Psoas muscle (tissue), 8 donors: Measurements from ENCODE around the gene BEST2. TPM values are rescaled to one million over a fixed set of nuclear protein-coding genes. Genes with fewer than 3 reads are reported as not detected.

Experiments
- ATAC-seq, 4 donors: fragments of 200-7000 bp; cut with Tn5 transposase; one replicate each; pipeline ENCODE4 v1.9.1; 2020; ENCODE audit warnings: moderate library complexity in 3 of 4, mild to moderate bottlenecking in 2 of 4
- DNase-seq, 2 donors: peaks; one replicate each; pipeline ENCODE4 v3.0.0-alpha.2; 2020
- H3K27ac ChIP-seq: fragments of 200-600 bp; one replicate; pipeline ENCODE4 v1.8.0; 2022
- H3K27me3 ChIP-seq, 3 donors: fragments of 200-600 bp in 1 of 3; one replicate each; pipeline versions ENCODE4 v1.6.1 to v1.8.0; 2013 to 2022; ENCODE audit warnings: low read length in 2 of 3, mild to moderate bottlenecking in 2 of 3, moderate library complexity in 1 of 3; ENCODE audit not compliant: insufficient read depth in 3 of 3
- H3K36me3 ChIP-seq, 2 donors: fragments of 200-600 bp in 1 of 2; one replicate each; pipeline versions ENCODE4 v1.6.1 to v1.8.0; 2013 to 2022; ENCODE audit warnings: low read depth in 1 of 2, mild to moderate bottlenecking in 1 of 2, moderate library complexity in 1 of 2; ENCODE audit not compliant: insufficient read depth in 1 of 2
- H3K4me1 ChIP-seq: fragments of 200-600 bp; one replicate; pipeline ENCODE4 v1.8.0; 2022
- H3K4me3 ChIP-seq: fragments of 200-600 bp; one replicate; pipeline ENCODE4 v1.8.0; 2022; ENCODE audit warnings: mild to moderate bottlenecking
- H3K9me3 ChIP-seq: fragments of 200-600 bp; one replicate; pipeline ENCODE4 v1.8.0; 2022
- CTCF ChIP-seq: fragments of 200-600 bp; IDR thresholded peaks from one replicate; pipeline ENCODE4 v1.8.0; 2022; ENCODE audit warnings: antibody characterized with exemption
- WGBS, 3 donors: extraction: QIAGEN DNeasy Blood & Tissue Kit; methylation state at CpG; one replicate each; pipeline versions ENCODE4 v1.1.6 to v1.1.7; 2013; 5-methylcytosine and 5-hydroxymethylcytosine counted together
- intact Hi-C, 2 donors: fragments of 100-400 bp; cut with DNase I; formaldehyde crosslinking; loops; one replicate each; pipeline versions ENCODE4 v1.11.0 to v1.14.2; 2022
- polyA plus RNA-seq, 3 donors: library from polyadenylated mRNA; stranded (reverse); fragments of 200-250 nt; gene quantifications; one replicate each; pipeline ENCODE4 v1.2.3, GENCODE V29; 2013
- total RNA-seq, 4 donors: library from RNA; stranded (reverse); fragmentation: NEBNext Ultra II Directional in 2 of 4; extraction: Animal tissue kit (Norgen Biotek cat#: 25700) in 2 of 4; gene quantifications; one replicate each; pipeline versions ENCODE4 v1.2.1 to v1.2.4, GENCODE V29; 2021 to 2023
- donor health status: healthy with polysubstance abuse.
- donor health status: DM: no; HTN: no; CAD: no; lungs with moderate emphysema.
- donor health status: Bipolar disorder and iron deficiency.
- donor health status: healthy.
- donor health status: DM: yes; HTN: yes; CAD: no.
- donor health status: DM: no; HTN: no; CAD: no.
- donor health status: DM: no; HTN: no; CAD: no.
- donor health status: DM: yes; HTN: yes; CAD: no.

BEST2 gene
- total and polyA plus RNA-seq, 7 donors = 0.04 to 0.37 (median 0.08) TPM; not detected in 4

- DNase-seq (peak; percentile 59 to 77), ATAC-seq (no peak)
- Histone ChIP-seq H3K36me3 (no peaks in the 10 kb centered on the region), H3K27me3 (no peaks in the 10 kb centered on the region), H3K9me3 (no peaks in the 10 kb centered on the region), H3K4me3 (peak overlapping the region; percentile 7), H3K4me1 (peaks cover 37% of the 10 kb centered on the region), H3K27ac (peak overlapping the region; percentile 82)
- intact Hi-C loops = no loop called here
- 24 to 35% (median 26%) methylated on average over 12 to 19 of the region's 19 CpGs for WGBS, 3 donors
- no peak for TF ChIP-seq CTCF
Measured at GRCh38 chr19:12783849-12784393, 32.3 kb downstream of the BEST2 start.

GRCh38 chr19:12784394-12784870, 32.8 kb downstream of the BEST2 start:
- no peak for DNase-seq
- peak overlapping the region; percentile 82 for H3K27ac ChIP-seq
- no peaks in the 10 kb centered on the region for H3K9me3 ChIP-seq
- intact Hi-C loops = no loop called here
- no peak for ATAC-seq
- no peaks in the 10 kb centered on the region for H3K27me3 ChIP-seq
- no peaks in the 10 kb centered on the region for H3K36me3 ChIP-seq
- peaks cover 36% of the 10 kb centered on the region for H3K4me1 ChIP-seq
- 64 to 67% (median 66%) methylated on average over 10 of the region's 10 CpGs for WGBS, 3 donors
- H3K4me3 ChIP-seq = no peak overlapping the region
- no peak for TF ChIP-seq CTCF

- TF ChIP-seq CTCF = no peak
- intact Hi-C loops = no loop called here
- H3K27ac ChIP-seq = peak overlapping the region; percentile 82
- peaks cover 35% of the 10 kb centered on the region for H3K4me1 ChIP-seq
- 57 to 75% (median 63%) methylated on average over 5 of the region's 5 CpGs for WGBS, 3 donors
- DNase-seq (no peak), ATAC-seq (no peak)
- no peaks in the 10 kb centered on the region for H3K9me3 ChIP-seq
- H3K27me3 ChIP-seq = no peaks in the 10 kb centered on the region
- H3K36me3 ChIP-seq = no peaks in the 10 kb centered on the region
- H3K4me3 ChIP-seq = no peak overlapping the region
Measured at GRCh38 chr19:12784871-12785430, 33.4 kb downstream of the BEST2 start.

- Histone ChIP-seq H3K36me3 (no peaks in the 10 kb centered on the region), H3K4me1 (peaks cover 35% of the 10 kb centered on the region), H3K4me3 (no peak overlapping the region), H3K27ac (peak overlapping the region; percentile 99), H3K27me3 (no peaks in the 10 kb centered on the region), H3K9me3 (no peaks in the 10 kb centered on the region)
- DNase-seq (no peak), ATAC-seq (no peak)
- TF ChIP-seq CTCF = no peak
- intact Hi-C loops = no loop called here
- WGBS, 3 donors = 67 to 93% (median 71%) methylated on average over 4 of the region's 4 CpGs
Measured at GRCh38 chr19:12785431-12786031, 33.9 kb downstream of the BEST2 start.
